RCC 7860 (cell line): ENCODE data around the gene UBAC1.
A peak's percentile ranks its signal among the peaks of the same experiment; 100 is the strongest.
"Not testable (repeated sequence)": the region's sequence is repeated elsewhere in the genome, so short reads cannot be mapped to it uniquely, and the experiment has no call there.

Experiments
- DNase-seq: peaks from one replicate; pipeline ENCODE4 v3.0.0-alpha.2; 2015; ENCODE audit warnings: low spot score
- FAIRE-seq: peaks from 2 replicates; lab custom pipeline; 2012; peaks lifted over from hg19 to GRCh38; lab: Jason Lieb, UNC

UBAC1 gene

GRCh38 chr9:135905380-135906258 lies 55.6 kb downstream of the UBAC1 start:
- DNase-seq (peak; percentile 13), FAIRE-seq (peak; percentile 31)

GRCh38 chr9:135903786-135904520 lies 57.2 kb downstream of the UBAC1 start:
- FAIRE-seq (no peak), DNase-seq (no peak)

- FAIRE-seq (no peak), DNase-seq (no peak)
Measured at GRCh38 chr9:135903358-135903656, 57.9 kb downstream of the UBAC1 start.

GRCh38 chr9:135902655-135903357 lies 58.4 kb downstream of the UBAC1 start:
- DNase-seq (no peak), FAIRE-seq (no peak)

- FAIRE-seq, result no peak
- no peak for DNase-seq
Measured at GRCh38 chr9:135901826-135902225, 59.3 kb downstream of the UBAC1 start.

- no peak for FAIRE-seq
- DNase-seq, result no peak
Measured at GRCh38 chr9:135901031-135901758, 60.0 kb downstream of the UBAC1 start.

- DNase-seq, result no peak
- no peak for FAIRE-seq
Measured at GRCh38 chr9:135898634-135899407, 62.4 kb downstream of the UBAC1 start.

GRCh38 chr9:135896626-135897025 lies 64.5 kb downstream of the UBAC1 start:
- DNase-seq (no peak), FAIRE-seq (no peak)

- DNase-seq, result no peak
Measured at GRCh38 chr9:135896205-135896604, 65.0 kb downstream of the UBAC1 start.

GRCh38 chr9:135895202-135895848 lies 65.8 kb downstream of the UBAC1 start:
- DNase-seq, result no peak
- FAIRE-seq, result no peak

More at GRCh38 chr9:135896205-135896604, 65.0 kb downstream of the UBAC1 start:
- no peak for FAIRE-seq

GRCh38 chr9:135893104-135893503 lies 68.1 kb downstream of the UBAC1 start:
- FAIRE-seq (no peak), DNase-seq (no peak)

- FAIRE-seq, result not testable (repeated sequence)
Measured at GRCh38 chr9:135892327-135892726, 68.8 kb downstream of the UBAC1 start.

GRCh38 chr9:135891027-135891631 lies 70.0 kb downstream of the UBAC1 start:
- DNase-seq (no peak), FAIRE-seq (no peak)

More at GRCh38 chr9:135892327-135892726, 68.8 kb downstream of the UBAC1 start:
- DNase-seq, result not testable (repeated sequence)

GRCh38 chr9:135890190-135891026 lies 70.8 kb downstream of the UBAC1 start:
- DNase-seq (no peak), FAIRE-seq (no peak)

GRCh38 chr9:135889564-135890189 lies 71.5 kb downstream of the UBAC1 start:
- FAIRE-seq (no peak), DNase-seq (no peak)

GRCh38 chr9:135888766-135889394 lies 72.3 kb downstream of the UBAC1 start:
- FAIRE-seq, result no peak
- DNase-seq, result no peak

- no peak for DNase-seq
- FAIRE-seq, result no peak
Measured at GRCh38 chr9:135888126-135888765, 72.9 kb downstream of the UBAC1 start.
